Activated gamma-delta T cell (primary cell): Measurements from ENCODE around the gene CREB3L4.
A peak's percentile ranks its signal among the peaks of the same experiment; 100 is the strongest.

Experiments
- DNase-seq: peaks from one replicate; lab custom pipeline; 2025; lab: John Stamatoyannopoulos, UW

CREB3L4 gene

DNA sequence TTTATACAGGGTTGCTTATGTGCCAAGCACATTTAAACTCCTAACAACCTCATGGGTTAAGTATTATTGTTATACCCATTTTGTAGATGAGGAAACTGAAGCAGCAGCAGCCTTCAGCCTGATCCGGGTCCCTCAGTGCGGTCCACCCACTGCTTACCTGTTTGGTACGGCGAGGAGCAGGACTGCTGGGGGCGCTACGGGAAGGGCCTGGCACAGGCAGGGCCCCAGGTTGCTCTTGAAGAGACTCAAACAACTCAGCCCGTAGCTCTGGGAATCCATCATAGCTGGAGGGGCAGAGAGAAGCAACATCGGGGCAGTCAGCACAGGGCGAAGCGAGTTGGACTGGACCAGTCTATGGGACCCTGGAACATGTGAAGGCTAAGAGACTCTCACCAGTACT, 30.4 kb upstream of the CREB3L4 start:
- DNase-seq = no peak

DNA sequence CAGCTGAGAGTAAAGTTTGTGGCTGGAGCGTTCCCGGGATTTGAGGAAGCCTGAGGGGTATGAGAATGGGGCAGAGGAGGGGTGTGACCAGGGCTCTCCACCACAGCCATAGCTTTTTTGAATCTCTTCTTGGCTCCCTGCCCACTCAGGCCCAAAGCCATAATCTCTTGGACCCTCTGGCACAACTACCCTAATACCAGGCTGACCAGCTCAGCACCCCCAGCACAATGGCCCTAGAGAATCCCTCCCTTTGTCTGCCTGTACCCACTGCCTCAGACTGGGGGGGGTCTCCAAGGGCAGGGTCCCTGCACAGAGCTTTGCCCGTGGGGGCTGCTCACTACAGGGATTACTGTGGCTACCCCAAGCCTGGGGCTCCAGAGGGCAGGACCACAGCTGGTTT, 28.7 kb upstream of the CREB3L4 start:
- DNase-seq = no peak

DNA sequence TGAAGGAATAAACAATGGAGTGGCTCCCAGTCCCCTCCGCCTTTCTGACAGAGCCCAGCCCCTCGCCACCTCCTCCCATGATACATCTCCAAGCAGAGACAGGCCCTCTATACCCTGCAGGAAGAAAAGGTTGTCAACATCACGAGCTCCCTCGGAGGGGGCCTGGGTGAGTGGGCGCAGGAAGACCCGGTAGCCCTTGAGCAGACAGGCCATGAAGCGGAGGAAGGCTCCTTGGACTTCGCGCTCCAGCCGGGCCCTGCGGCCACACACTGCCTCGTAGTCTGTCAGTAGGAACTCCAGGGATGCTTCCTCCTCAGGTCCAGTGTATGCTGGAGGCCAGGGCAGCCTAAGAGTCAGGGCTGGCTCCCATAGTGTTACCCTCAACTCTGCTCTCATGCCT, 28.2 kb upstream of the CREB3L4 start:
- DNase-seq = no peak

DNA sequence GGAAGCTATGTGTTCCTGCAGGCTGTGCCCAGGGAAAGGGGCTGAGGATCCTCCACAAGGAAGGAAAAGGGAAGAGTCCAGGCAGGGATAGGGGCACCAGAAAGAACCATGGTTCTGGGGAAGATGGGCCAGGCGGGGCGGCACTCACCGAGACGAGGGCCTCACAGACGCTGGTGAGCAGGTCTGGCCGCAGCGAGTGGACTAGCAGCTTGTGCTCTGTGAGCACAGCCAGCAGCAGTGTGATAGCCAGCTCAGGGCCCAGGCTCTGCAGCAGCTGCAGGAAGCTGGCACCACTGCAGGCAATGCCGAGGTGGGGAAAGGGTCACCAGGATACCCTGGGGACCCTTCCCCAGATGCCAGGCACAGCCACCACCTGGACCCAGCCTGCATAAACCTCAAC, 26.9 kb upstream of the CREB3L4 start:
- DNase-seq = no peak

DNA sequence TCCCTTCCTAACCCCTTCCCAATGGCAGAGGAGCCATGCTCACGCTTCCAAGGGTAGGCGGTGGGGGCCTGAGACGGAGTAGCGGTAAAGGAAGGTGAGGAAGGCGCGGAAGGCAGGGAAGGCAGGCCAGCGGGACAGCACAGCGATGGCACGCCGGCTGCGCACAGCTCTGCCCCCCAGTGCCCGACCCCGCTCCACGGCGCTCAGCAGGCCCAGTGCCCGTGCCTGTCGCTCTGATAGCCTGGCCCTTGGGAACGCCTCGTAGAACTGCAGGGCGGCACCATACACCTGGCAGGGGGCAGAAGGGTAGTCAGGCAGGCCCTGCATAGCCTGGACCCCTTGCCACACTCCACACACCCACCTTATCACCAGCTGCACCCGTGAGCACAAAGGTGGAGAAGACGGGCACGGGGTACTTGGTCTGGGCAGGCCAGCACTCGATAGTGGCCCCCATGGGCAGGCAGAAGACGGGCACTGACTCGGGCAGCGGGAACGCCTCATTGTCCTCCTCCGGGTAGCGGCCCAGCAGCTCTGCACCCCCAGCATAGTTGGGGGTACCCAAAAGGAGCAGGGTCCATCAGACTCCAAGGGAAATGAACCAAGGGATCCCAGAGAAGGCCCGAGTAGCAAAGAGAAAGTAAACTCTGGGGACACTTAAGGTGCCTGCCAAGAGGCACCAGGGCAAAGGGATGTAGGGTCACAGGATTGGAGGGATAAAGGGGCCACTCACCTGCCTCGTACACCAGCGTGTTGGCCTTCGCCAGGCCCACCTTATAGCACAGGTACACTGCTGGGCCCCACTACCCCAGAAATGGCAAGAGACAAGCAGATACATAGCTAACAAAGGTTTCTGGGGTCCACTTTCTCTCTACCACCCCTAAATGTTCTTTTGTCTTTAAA, 25.6 kb upstream of the CREB3L4 start:
- DNase-seq = no peak

DNA sequence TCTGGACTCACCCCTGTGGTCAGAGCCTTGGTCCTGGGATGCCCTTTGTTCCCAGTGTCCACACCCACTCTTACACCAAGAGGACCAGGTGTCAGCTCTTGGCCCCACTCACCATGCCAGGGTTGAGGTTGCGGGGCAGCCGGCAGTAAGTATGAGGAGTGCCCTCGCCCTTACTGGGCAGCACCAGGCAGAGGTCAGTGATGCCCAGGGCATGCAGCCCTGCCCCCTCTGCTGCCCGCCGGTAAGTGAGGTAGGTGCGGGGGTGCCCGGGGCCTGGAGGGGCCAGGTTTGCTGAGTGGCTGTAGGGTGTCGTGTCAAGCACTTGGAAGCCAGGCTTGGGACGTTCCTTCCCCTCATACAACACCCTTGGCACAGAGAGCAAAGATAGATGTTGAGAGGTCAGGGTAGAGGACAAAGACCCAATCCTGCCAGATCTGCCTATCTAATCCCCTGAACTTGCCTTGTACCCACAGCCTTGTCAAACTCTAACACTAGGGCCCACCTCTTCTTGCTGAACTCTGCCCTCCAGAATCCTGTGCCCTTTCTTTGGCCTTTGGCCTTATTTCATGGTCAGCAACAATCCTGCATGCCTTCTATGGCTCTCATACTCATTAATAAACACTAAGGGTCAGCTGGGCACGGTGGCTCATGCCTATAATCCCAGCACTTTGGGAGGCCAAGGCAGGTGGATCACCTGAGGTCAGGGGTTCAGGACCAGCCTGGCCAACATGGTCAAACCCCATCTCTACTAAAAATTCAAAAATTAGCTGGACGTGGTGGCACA, 24.7 kb upstream of the CREB3L4 start:
- no peak for DNase-seq

DNA sequence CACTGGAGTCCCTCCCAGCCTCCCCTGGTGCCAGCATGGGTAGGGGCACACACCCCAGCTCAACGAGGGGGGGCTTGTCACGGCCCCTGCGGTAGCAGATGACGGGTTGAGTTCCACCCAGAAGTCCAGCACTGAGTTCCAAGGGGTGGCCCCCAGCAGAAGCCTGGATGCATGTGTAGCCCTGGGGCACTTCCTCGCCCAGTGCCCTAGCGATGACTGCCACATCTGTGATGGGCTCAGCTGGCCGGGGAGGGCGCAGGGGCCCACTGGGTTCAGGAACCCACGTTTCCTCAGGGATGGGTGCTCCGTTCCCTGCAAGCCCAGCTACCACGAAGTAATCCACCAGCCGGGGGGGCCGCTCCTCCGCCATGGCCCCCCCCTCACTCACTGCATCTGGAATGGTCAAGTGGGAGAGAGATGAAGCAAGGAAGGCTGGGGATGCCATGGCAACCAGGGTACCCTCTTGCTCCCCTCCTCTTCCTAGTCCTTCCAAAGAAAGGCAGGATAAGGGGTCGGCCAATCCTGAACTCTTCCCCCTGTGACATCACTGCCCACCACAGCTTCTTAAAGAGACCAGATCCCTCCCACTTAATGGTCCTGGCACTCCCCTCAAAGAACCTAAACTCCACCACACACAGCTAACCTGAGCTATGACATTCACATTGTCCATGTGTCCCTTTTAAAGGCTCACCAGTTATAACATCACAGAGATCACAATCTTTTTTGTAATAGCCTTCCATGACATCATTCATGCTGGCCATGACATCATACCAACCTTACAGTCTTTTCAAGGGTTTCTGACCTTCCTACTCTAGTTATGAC, 23.5 kb upstream of the CREB3L4 start:
- DNase-seq = no peak

DNA sequence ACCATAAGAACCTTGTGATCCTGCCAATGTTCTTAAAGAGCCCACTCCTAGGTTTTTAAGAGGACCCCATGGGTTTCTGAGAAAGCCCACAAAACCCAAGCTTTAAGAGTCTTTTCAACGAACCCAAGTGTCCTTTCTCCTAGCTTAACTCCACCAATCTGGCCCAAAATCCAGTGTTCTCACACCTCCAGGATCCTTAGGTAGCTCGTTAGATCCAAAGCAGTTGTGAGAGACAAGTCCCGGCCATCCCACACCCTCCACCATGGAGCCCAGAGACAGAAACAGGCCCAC, 22.9 kb upstream of the CREB3L4 start:
- no peak for DNase-seq

DNA sequence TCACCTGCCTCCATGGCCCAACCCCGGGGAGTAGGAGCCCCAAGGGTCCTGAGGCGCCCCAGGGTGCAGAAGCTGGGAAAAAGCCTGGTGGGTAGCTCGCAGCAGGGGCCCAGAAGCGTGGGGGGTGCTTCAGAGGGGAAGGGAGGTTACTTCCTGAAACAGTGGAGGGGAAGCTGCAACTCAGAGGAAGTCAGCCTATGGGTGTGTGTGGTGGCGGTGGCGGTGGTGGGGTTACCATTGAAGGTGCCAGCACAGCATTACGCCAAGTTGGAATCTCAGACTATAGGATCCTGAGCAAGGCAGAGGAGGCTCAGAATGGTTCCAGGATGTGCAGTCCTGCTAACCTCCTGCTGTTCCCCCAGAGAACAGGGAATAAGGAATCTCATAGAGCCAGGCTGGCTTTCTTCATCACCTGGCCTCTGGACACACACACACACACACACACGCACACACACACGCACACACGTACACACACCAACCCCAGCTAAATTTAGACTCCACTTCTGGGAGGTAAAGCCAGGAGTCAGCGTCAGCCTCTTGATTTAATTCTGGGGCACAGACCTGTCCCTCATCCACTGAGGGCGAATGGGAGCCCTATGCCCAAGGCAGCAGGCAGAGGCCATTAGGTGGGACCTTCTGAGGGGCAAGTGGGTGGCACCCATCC, 22.4 kb upstream of the CREB3L4 start:
- DNase-seq = peak; percentile 71

DNA sequence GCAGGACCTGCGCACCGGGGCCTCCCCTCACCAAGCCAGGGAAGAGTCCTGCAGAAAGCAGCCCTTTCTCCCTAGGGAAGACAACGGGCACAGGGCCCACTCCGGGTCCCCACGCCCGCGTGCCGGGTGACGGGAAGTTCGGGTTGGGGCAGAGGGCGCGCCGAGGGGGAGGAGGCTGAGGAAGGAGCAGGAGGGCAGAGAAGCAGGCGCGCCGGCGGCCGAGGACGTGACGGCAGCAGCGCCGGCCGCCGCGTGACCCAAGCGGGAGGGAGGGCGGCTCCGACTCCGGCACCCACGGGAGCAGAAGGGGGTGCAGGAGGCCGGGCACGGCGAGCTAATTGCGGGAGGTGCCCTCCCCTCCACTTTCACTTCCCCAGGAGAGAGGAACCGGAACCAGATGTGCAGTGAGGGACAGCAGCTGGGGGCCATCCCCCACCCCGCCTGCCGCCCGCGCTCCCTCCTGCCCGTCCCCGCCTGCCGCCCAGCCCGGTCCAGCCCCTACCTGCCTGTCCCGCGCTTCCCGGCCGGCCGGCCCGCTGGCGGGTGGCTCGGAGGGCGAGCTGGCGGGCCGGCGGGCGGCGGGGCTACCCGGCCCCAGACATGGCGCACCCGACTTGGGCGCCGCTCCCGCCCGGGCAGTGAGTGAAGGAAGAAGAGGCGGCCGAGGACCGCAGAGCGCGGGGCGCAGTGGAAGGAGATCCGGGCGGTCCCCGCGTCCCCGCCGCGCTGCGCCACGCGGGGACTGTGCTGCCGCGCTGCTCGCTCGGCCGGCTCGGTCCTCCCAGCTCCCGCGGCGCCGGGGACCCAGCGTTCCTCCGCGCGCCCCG, 21.7 kb upstream of the CREB3L4 start:
- DNase-seq = peak; percentile 83

DNA sequence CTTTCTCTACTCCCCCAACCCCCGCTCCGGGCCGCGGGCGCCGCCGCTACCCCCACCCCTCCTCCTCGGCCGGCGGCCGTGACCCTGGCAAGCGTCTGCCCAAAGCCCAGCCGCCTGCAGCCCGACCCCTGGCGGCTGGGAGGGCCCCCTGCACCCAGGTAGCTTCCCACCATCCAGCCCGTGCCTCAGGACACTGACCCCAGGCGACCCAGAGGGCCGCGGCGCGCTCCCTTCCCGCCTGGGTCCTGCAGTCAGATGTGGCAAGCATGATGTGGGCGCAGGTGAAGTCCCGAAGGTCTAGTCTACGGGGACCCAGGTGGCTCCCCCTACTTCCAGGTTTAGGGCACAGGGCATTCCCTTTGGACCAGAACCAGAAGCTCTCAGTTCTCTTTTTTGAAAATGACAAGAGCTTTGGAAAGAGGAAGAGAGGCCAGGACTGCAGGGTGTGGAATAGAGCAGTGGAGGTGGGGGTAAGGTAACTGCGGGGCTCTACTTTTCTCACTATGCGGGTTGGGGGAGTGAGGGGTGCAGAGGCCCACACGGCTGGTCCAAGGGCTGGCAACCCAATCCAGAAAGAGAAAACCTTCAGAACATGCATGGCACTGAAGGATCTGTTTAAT, 21.0 kb upstream of the CREB3L4 start, which contains the start of gene DENND4B:
Gene DENND4B (minus strand): TSS at position 97 of the 620 bp plus-strand sequence. CDS start 2,344 bp downstream, outside the sequence.
- peak; percentile 65 for DNase-seq

DNA sequence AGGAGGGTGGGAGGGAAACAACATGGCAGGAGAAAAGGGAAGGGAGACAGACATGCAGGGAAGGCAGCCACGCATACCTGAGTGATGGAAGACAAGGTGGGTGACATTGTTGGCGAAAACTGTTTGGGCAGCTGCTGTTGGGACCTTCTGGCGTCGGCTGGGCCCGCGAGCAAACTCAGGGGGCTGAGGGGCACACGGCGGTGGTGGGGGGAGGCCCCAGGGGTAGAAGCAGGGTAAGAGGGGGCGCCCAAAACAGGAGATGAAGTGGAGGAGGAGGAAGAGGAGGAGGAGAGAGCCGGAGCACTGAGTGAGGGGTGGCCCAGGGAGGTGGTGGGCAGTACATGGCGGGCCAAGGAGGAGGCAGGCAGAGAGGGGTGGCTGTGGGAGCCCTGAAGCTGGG, 16.5 kb upstream of the CREB3L4 start:
- no peak for DNase-seq

DNA sequence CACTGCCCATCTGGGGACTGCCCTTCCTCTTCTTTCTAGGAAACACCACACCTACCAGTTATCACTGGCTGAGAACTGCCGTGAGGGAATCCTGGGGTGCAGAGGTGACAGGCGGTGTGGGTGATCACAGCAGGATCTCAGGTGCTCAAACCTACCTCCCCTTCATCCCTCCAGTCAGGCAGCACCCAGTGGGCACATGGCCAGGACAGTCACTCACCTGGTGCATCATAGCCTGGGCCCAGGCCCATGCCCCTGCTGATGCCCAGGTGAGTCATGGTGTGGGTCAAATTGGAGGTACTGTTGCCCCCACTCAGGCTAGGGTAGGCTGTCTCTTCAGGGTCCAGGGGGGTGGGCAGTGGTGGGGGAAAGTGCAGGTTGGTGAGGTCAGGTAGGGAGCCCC, 15.9 kb upstream of the CREB3L4 start:
- no peak for DNase-seq

DNA sequence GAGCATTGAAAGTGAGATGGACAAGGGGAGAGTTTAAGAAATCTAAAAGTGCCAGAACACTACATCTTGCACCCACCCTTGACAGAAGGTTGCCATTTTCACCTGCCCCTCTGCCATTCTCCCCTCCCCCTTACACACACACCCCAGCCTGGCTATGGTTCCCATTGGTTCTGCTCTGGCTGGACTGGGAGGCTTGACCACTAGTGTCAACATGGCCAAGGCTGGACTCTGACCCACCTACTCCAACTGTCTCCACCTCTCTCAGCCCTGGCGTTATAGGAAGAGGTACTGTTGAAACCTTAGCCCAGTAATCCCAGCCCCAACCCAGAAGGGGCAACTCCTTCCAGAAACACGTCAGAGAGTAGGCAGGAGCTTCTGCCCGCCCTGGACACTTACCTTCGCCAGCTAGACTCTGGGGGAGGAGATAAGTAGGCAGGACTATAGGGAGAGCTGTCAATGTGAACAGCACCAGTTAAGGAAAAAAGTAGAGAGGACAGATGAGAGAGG, 13.8 kb upstream of the CREB3L4 start:
- no peak for DNase-seq

DNA sequence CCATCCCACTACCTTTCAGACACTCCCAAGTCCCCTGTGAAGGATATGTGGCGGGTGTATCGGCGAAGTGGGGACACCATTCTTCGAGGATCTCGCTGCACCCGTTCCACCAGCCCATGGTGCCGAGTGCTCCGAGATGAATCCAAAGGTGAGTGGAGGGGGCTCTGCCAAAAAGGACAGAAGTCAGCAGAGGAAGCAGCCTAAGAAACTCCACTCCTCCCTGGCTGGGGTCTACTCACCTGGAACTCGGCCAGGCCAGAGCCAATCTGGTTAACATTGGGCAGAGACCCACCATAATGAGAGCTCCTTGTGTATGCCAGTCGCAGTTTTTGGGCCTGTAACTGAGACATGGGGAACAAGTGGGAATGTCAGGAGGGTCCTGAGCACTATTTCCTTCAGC, 12.9 kb upstream of the CREB3L4 start:
- no peak for DNase-seq

DNA sequence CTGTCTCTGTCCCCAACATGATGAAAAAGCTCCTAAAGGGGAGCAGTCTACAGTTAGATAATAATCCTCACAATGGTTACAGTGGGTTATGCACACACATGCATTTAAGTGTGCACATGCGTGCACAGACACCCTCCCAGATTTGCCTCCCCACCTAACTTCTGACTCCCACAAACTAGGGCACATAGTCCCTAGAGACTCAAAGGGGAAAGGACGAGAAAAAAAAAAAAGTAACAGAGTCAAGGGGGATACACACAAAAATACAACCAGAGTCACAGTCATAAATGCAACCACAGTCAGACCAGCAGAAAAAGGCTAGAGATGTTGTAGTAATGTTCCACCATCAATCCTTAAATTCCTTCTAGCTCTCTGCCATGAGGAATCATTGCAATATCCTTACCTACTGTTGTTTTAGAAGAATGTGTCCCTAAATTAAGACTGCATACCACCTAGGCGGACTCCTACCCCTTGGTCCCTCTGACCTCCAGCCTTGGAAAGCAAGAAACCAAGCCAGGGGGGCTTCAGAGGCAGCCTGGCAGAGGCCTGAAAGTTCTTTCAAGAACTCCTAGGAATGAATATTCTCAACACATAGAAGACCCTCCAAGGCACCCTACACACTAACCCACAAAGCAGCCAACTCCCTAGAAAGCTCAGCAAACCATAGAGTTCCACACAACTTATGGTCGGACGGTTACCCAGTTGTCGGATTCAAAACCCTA, 10.5 kb upstream of the CREB3L4 start:
- no peak for DNase-seq

DNA sequence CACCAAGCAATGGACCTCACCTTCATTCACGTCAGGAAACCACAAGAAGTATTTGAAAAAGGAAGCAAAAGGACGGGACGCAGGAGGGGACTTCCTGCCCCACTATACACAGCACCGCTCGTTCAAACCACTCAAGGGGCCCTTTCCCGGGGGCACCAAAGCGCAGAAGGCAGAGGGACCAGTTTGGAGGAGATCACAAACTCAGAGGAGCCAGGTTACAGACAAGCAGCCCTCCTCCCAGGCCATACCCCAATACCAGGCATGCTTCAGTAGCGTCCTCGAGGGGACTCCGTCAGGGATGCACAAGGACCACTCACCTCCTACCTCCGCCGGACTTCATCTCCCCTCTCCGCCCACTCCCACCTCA, 10.0 kb upstream of the CREB3L4 start:
- no peak for DNase-seq

DNA sequence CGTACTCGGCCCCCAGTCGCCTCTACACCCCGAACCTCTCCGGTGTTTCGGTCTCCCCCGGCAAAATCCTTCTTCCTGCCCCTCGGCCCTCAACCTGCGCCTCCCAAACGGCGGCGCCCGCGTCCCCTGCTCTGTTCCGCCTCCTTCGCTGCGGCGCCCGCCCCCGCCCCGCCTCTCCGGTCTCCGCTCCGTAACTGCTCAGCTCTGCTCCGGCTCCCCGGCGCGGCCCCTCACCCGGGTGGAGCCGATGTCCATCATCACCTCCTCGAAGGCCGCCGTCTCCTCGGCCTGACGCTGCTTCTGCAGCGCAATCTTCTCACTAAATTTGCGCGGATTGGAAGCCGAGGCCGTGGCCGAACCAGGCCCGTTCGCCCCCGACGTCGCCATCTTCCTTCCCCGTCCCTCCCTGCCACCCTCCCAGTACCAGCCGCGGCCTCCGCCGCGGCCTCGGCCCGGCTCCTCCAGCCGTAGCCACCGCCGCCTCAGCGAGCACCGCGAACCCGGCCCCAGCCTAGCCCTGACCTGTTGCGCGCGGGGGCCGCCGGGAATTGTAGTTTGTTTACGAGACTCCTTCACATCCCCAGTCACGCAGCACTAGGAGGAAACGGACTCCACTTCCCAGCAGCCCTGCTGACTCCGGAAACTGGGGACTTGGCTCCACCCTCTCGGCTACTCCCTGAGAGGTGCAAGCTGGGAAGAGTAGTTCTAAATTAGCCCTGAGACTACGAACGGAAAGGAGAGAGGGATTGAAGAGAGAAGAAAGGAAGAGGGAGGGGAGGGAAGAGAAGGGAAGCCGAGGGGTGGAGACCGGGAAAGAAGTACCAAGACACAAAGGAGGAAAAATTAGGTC, 9.4 kb upstream of the CREB3L4 start, which contains the start of gene CRTC2:
Gene CRTC2 (minus strand): TSS at position 502 of the 850 bp plus-strand sequence. CDS start 115 bp downstream, at position 387.
- peak; percentile 74 for DNase-seq

DNA sequence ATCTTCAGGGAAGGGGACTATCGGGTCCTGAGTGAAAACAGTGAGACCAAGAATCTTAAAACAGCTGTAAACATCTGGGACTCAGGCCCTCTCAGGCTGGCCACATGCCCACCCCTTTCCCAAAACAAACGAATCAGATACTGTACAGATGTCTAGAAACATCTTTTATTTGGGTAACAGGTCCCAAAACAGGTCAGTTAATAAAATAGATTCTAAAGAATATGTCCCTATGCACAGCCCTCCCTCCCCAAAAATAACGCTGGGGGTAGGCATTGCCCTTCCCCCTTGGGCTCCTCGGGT, 8.8 kb upstream of the CREB3L4 start:
- no peak for DNase-seq
